ENCODE results near the gene NCOR1. TPM values are rescaled to one million over a fixed set of nuclear protein-coding genes. Genes with fewer than 3 reads are reported as not detected.

The NCOR1 gene
- total RNA-seq, 1 experiment from 2014 or later = 127 TPM

GRCh38 chr17:16243801-16244567, 28.6 kb upstream of the NCOR1 start:
- no peak for TF ChIP-seq CTCF (conservative IDR thresholded peaks at IDR 0.05; ENCODE audit: low read depth, low read length)
- TF ChIP-seq EZH2 (IDR thresholded peaks at IDR 0.05; ENCODE audit: low read length, unreplicated experiment) = no peak
- TF ChIP-seq EZH2phosphoT487 (IDR thresholded peaks at IDR 0.05; ENCODE audit: borderline replicate concordance, low read length) = no peak
- intact Hi-C loops (cut with micrococcal nuclease) = no loop called here
- no peak overlapping the region for H3K27ac ChIP-seq (ENCODE audit: low read length)
- H3K4me1 ChIP-seq (ENCODE audit: insufficient read depth, low read length) = peaks cover 4% of the 10 kb centered on the region; the same call in 1 of the 2 replicates
- H2AFZ ChIP-seq (ENCODE audit: low read length) = no peak overlapping the region
- no peak overlapping the region for H3K4me2 ChIP-seq (ENCODE audit: low read length)
- H3K4me3 ChIP-seq (ENCODE audit: low read length) = no peak overlapping the region
- POLR2A ChIA-PET (ENCODE audit: unreplicated experiment) = no interaction called here
- no peaks in the 10 kb centered on the region for H3K9me2 ChIP-seq (replicated peaks; ENCODE audit: low read length)
- no peaks in the 10 kb centered on the region for H4K20me1 ChIP-seq (ENCODE audit: low read length)
- H3F3A ChIP-seq (ENCODE audit: low read length, unreplicated experiment) = peaks cover 6% of the 10 kb centered on the region
- DNase-seq (no peak), ATAC-seq (no peak)
- H3K79me2 ChIP-seq (ENCODE audit: low read length) = peaks cover 11% of the 10 kb centered on the region; the same call in 1 of the 2 replicates
- CTCF ChIA-PET = no interaction called here
- no peaks in the 10 kb centered on the region for H3K36me3 ChIP-seq (ENCODE audit: low read depth, low read length)
- no peak overlapping the region for H3K9ac ChIP-seq (ENCODE audit: low read length)
- H3K9me3 ChIP-seq (ENCODE audit: low read length) = no peaks in the 10 kb centered on the region
- no TSS peak for BruUV-seq (replicated peaks)
- no peaks in the 10 kb centered on the region for H3K27me3 ChIP-seq (ENCODE audit: low read length)

- no peaks in the 10 kb centered on the region for H3K36me3 ChIP-seq (ENCODE audit: low read depth, low read length)
- H3K27ac ChIP-seq (ENCODE audit: low read length) = no peak overlapping the region
- H3K9me3 ChIP-seq (ENCODE audit: low read length) = no peaks in the 10 kb centered on the region
- no peaks in the 10 kb centered on the region for H3K27me3 ChIP-seq (ENCODE audit: low read length)
- POLR2A ChIA-PET (ENCODE audit: unreplicated experiment) = no interaction called here
- intact Hi-C loops (cut with micrococcal nuclease) = no loop called here
- H3K4me2 ChIP-seq (ENCODE audit: low read length) = no peak overlapping the region
- CTCF ChIA-PET = no interaction called here
- no TSS peak for BruUV-seq (replicated peaks)
- H3K79me2 ChIP-seq (ENCODE audit: low read length) = peaks cover 11% of the 10 kb centered on the region; the same call in 1 of the 2 replicates
- ATAC-seq (no peak), DNase-seq (no peak)
- H3K9ac ChIP-seq (ENCODE audit: low read length) = no peak overlapping the region
- H3F3A ChIP-seq (ENCODE audit: low read length, unreplicated experiment) = peaks cover 6% of the 10 kb centered on the region
- H4K20me1 ChIP-seq (ENCODE audit: low read length) = no peaks in the 10 kb centered on the region
- peaks cover 4% of the 10 kb centered on the region; the same call in 1 of the 2 replicates for H3K4me1 ChIP-seq (ENCODE audit: insufficient read depth, low read length)
- H2AFZ ChIP-seq (ENCODE audit: low read length) = no peak overlapping the region
- no peak for TF ChIP-seq EZH2phosphoT487 (IDR thresholded peaks at IDR 0.05; ENCODE audit: borderline replicate concordance, low read length)
- TF ChIP-seq CTCF (conservative IDR thresholded peaks at IDR 0.05; ENCODE audit: low read depth, low read length) = no peak
- TF ChIP-seq EZH2 (IDR thresholded peaks at IDR 0.05; ENCODE audit: low read length, unreplicated experiment) = no peak
- H3K9me2 ChIP-seq (replicated peaks; ENCODE audit: low read length) = no peaks in the 10 kb centered on the region
- H3K4me3 ChIP-seq (ENCODE audit: low read length) = no peak overlapping the region
Measured at GRCh38 chr17:16243385-16243784, 28.1 kb upstream of the NCOR1 start.

GRCh38 chr17:16241906-16242399, 26.6 kb upstream of the NCOR1 start:
- Histone ChIP-seq H2AFZ (ENCODE audit: low read length) (no peak overlapping the region), H3K79me2 (ENCODE audit: low read length) (peaks cover 11% of the 10 kb centered on the region; the same call in 1 of the 2 replicates), H3K27me3 (ENCODE audit: low read length) (no peaks in the 10 kb centered on the region), H4K20me1 (ENCODE audit: low read length) (no peaks in the 10 kb centered on the region), H3K4me3 (ENCODE audit: low read length) (no peak overlapping the region), H3K27ac (ENCODE audit: low read length) (no peak overlapping the region), H3K36me3 (ENCODE audit: low read depth, low read length) (no peaks in the 10 kb centered on the region), H3K9me3 (ENCODE audit: low read length) (no peaks in the 10 kb centered on the region), H3K4me1 (ENCODE audit: insufficient read depth, low read length) (peaks cover 4% of the 10 kb centered on the region; the same call in 1 of the 2 replicates), H3K4me2 (ENCODE audit: low read length) (no peak overlapping the region), H3K9ac (ENCODE audit: low read length) (no peak overlapping the region), H3F3A (ENCODE audit: low read length, unreplicated experiment) (peaks cover 6% of the 10 kb centered on the region), H3K9me2 (replicated peaks; ENCODE audit: low read length) (no peaks in the 10 kb centered on the region)
- ChIA-PET CTCF (no interaction called here), POLR2A (ENCODE audit: unreplicated experiment) (no interaction called here)
- ATAC-seq = no peak
- no peak for TF ChIP-seq CTCF (conservative IDR thresholded peaks at IDR 0.05; ENCODE audit: low read depth, low read length)
- TF ChIP-seq EZH2phosphoT487 (IDR thresholded peaks at IDR 0.05; ENCODE audit: borderline replicate concordance, low read length) = no peak
- no peak for TF ChIP-seq EZH2 (IDR thresholded peaks at IDR 0.05; ENCODE audit: low read length, unreplicated experiment)
- BruUV-seq (replicated peaks) = no TSS peak
- intact Hi-C loops (cut with micrococcal nuclease) = no loop called here
- no peak for DNase-seq

Data from PC-3 (cell line).